Measurements from ENCODE around the gene RBM14.
A peak's percentile ranks its signal among the peaks of the same experiment; 100 is the strongest.

Gene RBM14

DNA sequence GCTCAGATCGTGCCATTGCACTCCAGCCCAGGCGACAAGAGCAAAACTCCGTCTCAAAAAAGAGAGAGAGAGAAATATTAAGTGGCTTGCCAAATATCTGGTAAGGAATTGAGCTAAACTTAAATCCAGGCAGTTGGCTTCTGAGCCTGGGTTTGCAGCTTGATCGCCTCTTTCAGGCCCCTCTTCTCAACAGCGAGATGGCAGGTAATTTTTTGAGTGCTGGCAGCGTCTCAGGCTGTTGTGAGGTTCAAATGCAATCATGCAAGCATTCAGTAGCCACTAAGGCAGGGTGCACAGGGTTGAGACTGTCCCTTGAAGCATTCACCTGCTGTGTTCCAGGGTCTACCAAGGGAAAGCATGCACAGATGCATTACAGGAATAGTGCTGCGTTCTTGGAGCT, 47.4 kb upstream of the RBM14 start:
- peaks cover 54% of the 10 kb centered on the region for H3K27me3 ChIP-seq (replicated peaks; ENCODE audit: insufficient read depth, low read length)
- TF ChIP-seq EZH2phosphoT487 (IDR thresholded peaks at IDR 0.05; ENCODE audit: low read length), result no peak
- TF ChIP-seq EZH2 (optimal IDR thresholded peaks at IDR 0.05; ENCODE audit: low read depth, low read length), result no peak
- TF ChIP-seq CTCF (IDR thresholded peaks at IDR 0.05; ENCODE audit: low read length), result no peak
- peak overlapping the region; percentile 62 for H2AFZ ChIP-seq (ENCODE audit: low read length)

DNA sequence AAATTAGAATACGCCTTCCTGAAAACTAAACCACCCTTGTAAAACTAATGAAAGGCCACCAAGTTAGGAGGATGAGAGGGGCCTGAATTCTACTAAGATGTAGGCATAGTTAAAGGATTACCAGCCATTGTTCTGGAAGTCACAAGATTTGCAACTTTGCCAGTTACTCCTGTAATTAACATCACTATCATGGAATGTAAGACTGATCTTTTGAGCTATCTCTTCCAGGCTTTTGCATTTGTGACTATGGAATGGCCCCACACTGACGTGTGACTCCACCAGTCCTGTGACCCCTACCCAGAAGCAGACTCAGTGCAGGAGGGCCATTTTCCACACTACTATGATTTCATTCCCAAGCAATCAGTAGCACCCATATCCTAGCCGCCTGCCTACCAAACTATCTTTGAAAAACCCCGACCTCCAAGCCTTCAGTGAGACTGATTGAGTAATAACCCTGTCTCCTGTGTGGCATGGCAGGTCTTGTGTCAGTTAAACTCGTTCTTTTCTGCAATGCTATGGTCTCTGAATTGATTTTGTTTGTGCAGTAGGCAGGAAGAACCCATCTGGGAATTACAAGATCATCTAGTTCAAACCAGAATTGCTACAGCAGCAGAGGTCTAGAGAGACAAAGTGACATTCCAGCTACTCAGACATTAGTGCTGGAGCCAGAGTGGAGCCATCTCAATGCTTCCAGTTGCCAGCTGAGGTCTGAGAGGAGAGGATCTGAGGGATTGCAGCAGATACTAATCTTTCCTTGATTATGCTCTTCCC, 46.2 kb upstream of the RBM14 start:
- Histone ChIP-seq H3K4me3 (ENCODE audit: low read length) (no peak overlapping the region), H3K27ac (ENCODE audit: low read length) (no peak overlapping the region), H3K4me2 (ENCODE audit: low read depth, low read length) (no peak overlapping the region), H3K79me2 (ENCODE audit: low read length) (no peaks in the 10 kb centered on the region), H3K9me2 (replicated peaks; ENCODE audit: insufficient read depth, low read length) (no peaks in the 10 kb centered on the region), H3K27me3 (replicated peaks; ENCODE audit: insufficient read depth, low read length) (peaks cover 42% of the 10 kb centered on the region), H2AFZ (ENCODE audit: low read length) (no peak overlapping the region), H3K9ac (ENCODE audit: low read length) (no peak overlapping the region), H3F3A (ENCODE audit: insufficient read depth, low read length) (no peaks in the 10 kb centered on the region), H3K36me3 (replicated peaks; ENCODE audit: insufficient read depth, low read length) (no peaks in the 10 kb centered on the region), H3K9me3 (replicated peaks; ENCODE audit: insufficient read depth, low read length) (no peaks in the 10 kb centered on the region), H4K20me1 (ENCODE audit: insufficient read depth, low read length) (no peaks in the 10 kb centered on the region), H3K4me1 (ENCODE audit: low read length) (no peaks in the 10 kb centered on the region)
- TF ChIP-seq CTCF (IDR thresholded peaks at IDR 0.05; ENCODE audit: low read length) (no peak), EZH2phosphoT487 (IDR thresholded peaks at IDR 0.05; ENCODE audit: low read length) (no peak), EZH2 (optimal IDR thresholded peaks at IDR 0.05; ENCODE audit: low read depth, low read length) (no peak)
- DNase-seq, result no peak

More for the DNA sequence above, 47.4 kb upstream of the RBM14 start:
- Histone ChIP-seq H3K27ac (ENCODE audit: low read length) (no peak overlapping the region), H3K9me2 (replicated peaks; ENCODE audit: insufficient read depth, low read length) (no peaks in the 10 kb centered on the region), H3K4me2 (ENCODE audit: low read depth, low read length) (no peak overlapping the region), H3K4me3 (ENCODE audit: low read length) (no peak overlapping the region), H3K9ac (ENCODE audit: low read length) (no peak overlapping the region), H3F3A (ENCODE audit: insufficient read depth, low read length) (no peaks in the 10 kb centered on the region), H3K79me2 (ENCODE audit: low read length) (no peaks in the 10 kb centered on the region), H3K9me3 (replicated peaks; ENCODE audit: insufficient read depth, low read length) (no peaks in the 10 kb centered on the region), H3K36me3 (replicated peaks; ENCODE audit: insufficient read depth, low read length) (no peaks in the 10 kb centered on the region), H3K4me1 (ENCODE audit: low read length) (no peaks in the 10 kb centered on the region), H4K20me1 (ENCODE audit: insufficient read depth, low read length) (no peaks in the 10 kb centered on the region)
- DNase-seq, result no peak

DNA sequence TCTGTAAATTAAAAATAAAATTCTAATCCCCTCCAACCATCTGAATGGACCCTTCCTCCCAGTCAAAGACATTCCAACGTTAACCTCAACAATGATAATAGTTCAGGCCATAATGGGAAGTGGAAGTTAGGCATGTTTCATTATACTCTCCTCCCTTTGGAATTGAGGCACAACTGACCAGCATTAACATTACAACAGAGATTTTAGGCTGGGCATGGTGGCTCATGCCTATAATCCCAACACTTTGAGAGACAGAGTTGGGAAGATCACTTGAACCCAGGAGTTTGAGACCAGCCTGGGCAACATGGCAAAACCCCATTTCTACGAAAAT, 45.6 kb upstream of the RBM14 start:
- no peak overlapping the region for H3K4me2 ChIP-seq (ENCODE audit: low read depth, low read length)
- H3F3A ChIP-seq (ENCODE audit: insufficient read depth, low read length), result no peaks in the 10 kb centered on the region
- no peaks in the 10 kb centered on the region for H4K20me1 ChIP-seq (ENCODE audit: insufficient read depth, low read length)
- no peaks in the 10 kb centered on the region for H3K79me2 ChIP-seq (ENCODE audit: low read length)
- no peak overlapping the region for H3K9ac ChIP-seq (ENCODE audit: low read length)
- DNase-seq, result no peak
- H3K36me3 ChIP-seq (replicated peaks; ENCODE audit: insufficient read depth, low read length), result no peaks in the 10 kb centered on the region
- no peaks in the 10 kb centered on the region for H3K9me3 ChIP-seq (replicated peaks; ENCODE audit: insufficient read depth, low read length)
- no peak overlapping the region for H2AFZ ChIP-seq (ENCODE audit: low read length)
- H3K9me2 ChIP-seq (replicated peaks; ENCODE audit: insufficient read depth, low read length), result no peaks in the 10 kb centered on the region
- H3K4me3 ChIP-seq (ENCODE audit: low read length), result no peak overlapping the region
- no peak overlapping the region for H3K27ac ChIP-seq (ENCODE audit: low read length)
- TF ChIP-seq CTCF (IDR thresholded peaks at IDR 0.05; ENCODE audit: low read length), result no peak
- no peak for TF ChIP-seq EZH2phosphoT487 (IDR thresholded peaks at IDR 0.05; ENCODE audit: low read length)
- no peak for TF ChIP-seq EZH2 (optimal IDR thresholded peaks at IDR 0.05; ENCODE audit: low read depth, low read length)
- peaks cover 42% of the 10 kb centered on the region for H3K27me3 ChIP-seq (replicated peaks; ENCODE audit: insufficient read depth, low read length)
- H3K4me1 ChIP-seq (ENCODE audit: low read length), result no peaks in the 10 kb centered on the region
